IPS-NIHi7 (cell line): ENCODE results near the gene ASAH2B.

Source experiments
- DNase-seq: peaks from one replicate; pipeline ENCODE4 v3.0.0; 2012; ENCODE audit warnings: mixed read lengths; ENCODE audit errors: extremely low spot score

ASAH2B gene

GRCh38 chr10:50798297-50798696 is 58.6 kb downstream of the ASAH2B start:
- DNase-seq: no peak

GRCh38 chr10:50799595-50799994 is 59.9 kb downstream of the ASAH2B start:
- DNase-seq: no peak

DNA sequence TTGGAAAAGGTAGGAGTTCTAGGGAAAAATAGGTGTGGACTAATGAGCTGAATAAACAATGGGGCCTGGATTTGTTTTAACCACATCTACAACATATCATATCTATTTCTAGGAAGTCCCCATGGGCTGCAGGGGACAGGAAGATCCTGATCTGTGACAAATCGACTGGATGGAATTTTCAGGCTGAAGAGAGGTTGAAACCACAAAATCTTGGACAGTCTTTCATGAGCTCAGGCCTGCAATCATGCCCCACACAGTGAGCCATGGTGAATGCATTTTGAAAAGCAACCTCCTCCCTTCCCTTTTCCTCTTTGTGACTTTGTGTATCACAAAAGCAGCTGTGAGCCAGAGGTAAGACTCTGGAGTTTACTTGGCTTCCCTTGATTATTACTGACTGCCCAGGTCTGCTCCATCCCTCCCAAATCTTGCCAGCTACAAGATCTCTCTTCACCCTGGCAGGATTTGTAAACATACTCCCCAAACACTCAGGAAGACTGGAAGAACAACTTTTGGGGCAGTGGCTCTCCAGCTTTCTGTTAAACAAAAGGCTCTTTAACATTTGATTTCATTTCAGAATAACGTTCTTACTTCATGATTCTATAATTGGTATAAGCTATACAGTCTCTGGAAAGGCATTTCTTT is 66.4 kb downstream of the ASAH2B start:
- DNase-seq: no peak

DNA sequence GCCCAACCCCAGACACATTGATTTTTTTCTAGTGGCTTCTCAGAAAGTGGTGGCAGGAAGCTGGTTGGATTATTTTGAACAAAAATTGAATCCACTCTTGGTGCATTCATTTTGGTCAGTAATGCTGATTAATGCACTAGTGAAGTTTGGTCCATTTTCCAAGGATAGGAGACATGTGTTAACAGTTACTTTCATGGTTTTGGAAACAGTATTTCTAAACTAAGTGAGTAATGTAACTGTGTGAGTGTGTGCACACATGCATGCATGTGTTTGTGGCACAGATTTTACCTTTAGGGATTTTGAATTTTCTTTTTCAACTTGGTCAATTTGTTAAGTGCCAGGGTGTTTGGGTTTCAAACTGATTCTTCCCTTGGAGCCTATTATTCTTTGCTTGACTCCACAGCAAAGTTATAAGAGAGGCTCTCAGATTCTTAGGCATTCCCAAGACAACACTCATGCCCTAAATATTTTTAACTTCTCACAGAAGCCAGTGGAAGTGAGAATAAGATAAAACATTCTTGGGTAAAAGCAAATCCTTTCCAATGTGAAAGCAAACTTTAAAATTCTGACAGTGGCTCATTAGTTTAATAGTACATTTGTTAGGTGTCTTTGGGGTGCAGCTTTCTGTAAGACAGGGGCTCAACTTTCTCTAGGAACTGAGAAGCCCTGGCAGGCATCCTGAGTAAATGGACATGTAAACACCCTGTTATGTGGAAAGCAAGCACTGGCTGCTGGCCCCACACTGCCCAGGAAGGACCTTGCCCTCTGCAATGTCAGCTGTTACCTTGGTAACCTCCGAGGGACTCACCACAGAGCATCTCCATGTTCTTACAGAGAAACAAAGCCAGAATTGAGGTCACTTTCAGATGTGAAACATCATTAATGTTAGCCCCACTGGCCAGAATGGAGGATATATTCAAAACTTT is 68.4 kb downstream of the ASAH2B start:
- no peak for DNase-seq
